GM19025 (cell line): Measurements from ENCODE around the gene AUTS2.
A peak's percentile ranks its signal among the peaks of the same experiment; 100 is the strongest.

Experiments
- ATAC-seq: cut with Tn5 transposase; IDR thresholded peaks from one replicate; pipeline ENCODE4 v1.9.1; 2021; ENCODE audit warnings: mild to moderate bottlenecking, low read depth, moderate library complexity; ENCODE audit not compliant: unreplicated experiment

Gene AUTS2

DNA sequence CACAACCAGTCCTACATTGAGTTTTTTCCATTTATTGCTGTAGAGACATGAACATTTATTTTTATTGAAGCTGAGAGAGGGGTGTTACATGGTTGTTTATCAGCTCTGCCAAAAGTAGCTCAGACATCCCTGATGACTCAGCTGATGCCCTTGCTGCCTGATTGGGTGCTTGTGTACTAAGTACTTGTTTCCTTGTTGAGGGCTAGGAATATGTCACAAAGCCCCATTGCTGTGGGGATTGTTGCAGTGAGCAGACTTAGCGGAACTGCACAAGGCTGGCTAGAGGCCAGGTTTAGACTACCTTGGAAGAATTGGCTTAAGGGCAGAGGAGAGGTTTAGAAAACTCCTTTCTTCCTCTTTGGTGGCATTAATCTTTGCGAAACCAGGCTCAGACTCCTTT is 110.6 kb downstream of the AUTS2 start:
- no peak for ATAC-seq

DNA sequence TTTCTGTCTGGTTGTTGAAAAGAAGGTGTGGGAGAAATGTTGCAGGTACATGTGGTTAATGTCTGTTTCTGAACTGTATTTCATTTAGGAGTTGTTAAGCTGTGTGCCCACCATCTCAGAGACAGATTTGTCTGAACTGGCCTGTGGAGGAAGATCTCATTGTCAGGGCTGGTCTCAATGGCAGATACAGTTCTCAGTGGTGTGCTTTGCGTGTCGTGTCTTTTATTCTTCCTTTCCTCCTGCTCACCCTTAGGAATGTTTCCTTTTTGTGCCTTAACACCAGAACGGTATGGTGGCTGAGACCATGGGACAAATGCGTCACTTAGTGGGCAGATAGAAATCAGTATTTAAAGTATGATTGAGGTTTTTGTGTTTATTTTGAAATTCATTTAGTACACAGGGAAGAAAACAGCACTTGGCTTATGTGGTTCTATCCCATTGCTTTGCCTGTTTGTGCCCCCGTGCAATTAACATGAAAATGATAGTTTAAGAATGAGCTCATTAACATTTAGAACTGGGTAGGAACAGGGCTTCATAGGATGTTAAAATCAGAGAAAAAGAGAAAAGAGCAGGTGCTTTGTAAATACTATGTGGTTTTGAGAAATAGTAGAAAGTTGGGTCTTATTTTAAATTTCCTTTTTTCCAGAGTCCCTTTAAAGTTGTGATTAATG is 112.6 kb downstream of the AUTS2 start:
- no peak for ATAC-seq

GRCh38 chr7:69714886-69715576 is 116.8 kb downstream of the AUTS2 start:
- no peak for ATAC-seq

- ATAC-seq = no peak
Observed at GRCh38 chr7:69717221-69717620, 118.9 kb downstream of the AUTS2 start.

DNA sequence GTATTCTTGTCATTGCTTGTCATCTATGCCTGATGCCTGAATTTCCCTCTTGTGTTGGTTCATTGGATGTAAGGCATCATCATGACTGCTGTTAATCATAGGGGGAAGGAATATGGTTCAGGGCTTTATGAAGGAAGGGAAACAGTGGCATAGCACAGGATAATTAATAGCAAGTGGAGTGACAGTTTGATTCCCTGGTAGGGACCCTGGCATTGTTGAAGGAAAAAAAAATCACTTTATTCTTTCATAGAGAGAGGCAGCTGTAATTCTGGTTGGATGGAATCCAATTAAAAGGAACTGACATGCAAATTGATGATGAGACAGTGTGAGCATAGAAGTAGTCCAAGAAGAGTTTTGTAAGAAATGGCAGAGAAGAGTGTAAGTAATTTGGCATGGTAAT is 121.4 kb downstream of the AUTS2 start:
- no peak for ATAC-seq

GRCh38 chr7:69722843-69723242 is 124.6 kb downstream of the AUTS2 start:
- ATAC-seq = no peak

GRCh38 chr7:69723663-69724062 is 125.4 kb downstream of the AUTS2 start:
- ATAC-seq = no peak

DNA sequence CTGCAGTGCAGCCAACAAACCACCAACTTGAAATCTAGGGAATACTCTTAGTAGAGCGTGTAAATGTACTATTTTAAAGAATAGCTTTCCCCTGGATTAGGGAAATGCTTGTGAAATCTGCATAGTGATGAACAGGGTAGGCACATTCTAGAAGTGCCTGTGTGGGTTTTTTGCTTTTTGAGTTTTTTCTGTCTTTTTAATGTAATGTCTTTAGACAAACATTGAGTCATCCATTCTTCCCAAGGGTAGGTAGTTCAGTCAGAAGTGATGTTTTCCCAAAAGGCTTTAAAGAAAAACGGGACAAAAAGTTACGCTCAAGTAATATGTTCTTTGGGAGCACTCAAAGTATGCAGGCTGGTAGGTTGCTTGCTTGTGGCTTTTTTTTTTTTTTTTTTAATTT is 130.0 kb downstream of the AUTS2 start:
- ATAC-seq = no peak

GRCh38 chr7:69732203-69732602 is 133.9 kb downstream of the AUTS2 start:
- ATAC-seq = no peak

- no peak for ATAC-seq
Observed at GRCh38 chr7:69735582-69735981, 137.3 kb downstream of the AUTS2 start.

- ATAC-seq = no peak
Observed at GRCh38 chr7:69736126-69736810, 138.0 kb downstream of the AUTS2 start.

- ATAC-seq = peak; percentile 54
Observed at GRCh38 chr7:69738396-69738951, 140.2 kb downstream of the AUTS2 start.

- peak; percentile 71 for ATAC-seq
Observed at GRCh38 chr7:69739190-69739589, 140.9 kb downstream of the AUTS2 start.

GRCh38 chr7:69739931-69740431 is 141.7 kb downstream of the AUTS2 start:
- ATAC-seq = no peak

GRCh38 chr7:69742237-69742636 is 144.0 kb downstream of the AUTS2 start:
- ATAC-seq = no peak

- ATAC-seq = no peak
Observed at GRCh38 chr7:69743436-69743835, 145.2 kb downstream of the AUTS2 start.

GRCh38 chr7:69744026-69744425 is 145.8 kb downstream of the AUTS2 start:
- ATAC-seq = no peak

- no peak for ATAC-seq
Observed at GRCh38 chr7:69746383-69746782, 148.1 kb downstream of the AUTS2 start.

GRCh38 chr7:69747144-69747543 is 148.9 kb downstream of the AUTS2 start:
- no peak for ATAC-seq

- ATAC-seq = no peak
Observed at GRCh38 chr7:69748530-69748929, 150.3 kb downstream of the AUTS2 start.

DNA sequence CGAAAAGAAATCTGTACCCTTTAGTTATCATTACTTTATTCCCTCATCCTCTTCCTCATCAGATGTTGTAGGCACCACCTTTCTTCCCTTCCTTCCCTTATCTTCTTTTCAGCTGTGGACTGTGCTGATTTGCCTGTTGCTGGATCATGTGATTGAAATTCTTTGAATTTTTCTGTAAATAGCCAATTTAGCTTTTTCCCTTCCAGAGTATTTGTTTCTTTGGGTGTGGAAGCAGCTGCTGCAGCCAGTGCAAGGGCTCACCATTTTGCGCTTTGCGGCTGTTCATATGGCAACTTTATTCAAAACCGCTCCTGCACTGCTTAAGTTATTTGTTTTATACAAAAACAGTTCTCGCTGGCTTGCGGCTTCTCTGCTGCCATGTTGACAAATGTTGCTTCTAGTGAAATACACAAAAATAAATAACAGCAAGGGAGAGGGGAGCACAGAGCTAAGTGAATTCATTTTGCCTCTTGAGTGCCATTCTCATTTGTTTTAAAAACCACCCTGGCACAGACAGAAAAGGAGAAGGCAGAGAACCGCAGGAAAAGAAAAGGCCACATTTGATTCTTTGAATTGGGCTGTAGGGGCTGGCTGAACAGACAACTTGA is 151.2 kb downstream of the AUTS2 start:
- no peak for ATAC-seq
